NCI-H748 (cell line): Measurements from ENCODE around the gene HTT.
"Not testable (repeated sequence)": the region's sequence is repeated elsewhere in the genome, so short reads cannot be mapped to it uniquely, and the experiment has no call there.

Source experiments
- DNase-seq: peaks from one replicate; lab custom pipeline; 2025; ENCODE audit not compliant: unreplicated experiment; lab: John Stamatoyannopoulos, UW

Gene HTT

GRCh38 chr4:3161044-3161443 lies 86.6 kb downstream of the HTT start:
- not testable (repeated sequence) for DNase-seq

DNA sequence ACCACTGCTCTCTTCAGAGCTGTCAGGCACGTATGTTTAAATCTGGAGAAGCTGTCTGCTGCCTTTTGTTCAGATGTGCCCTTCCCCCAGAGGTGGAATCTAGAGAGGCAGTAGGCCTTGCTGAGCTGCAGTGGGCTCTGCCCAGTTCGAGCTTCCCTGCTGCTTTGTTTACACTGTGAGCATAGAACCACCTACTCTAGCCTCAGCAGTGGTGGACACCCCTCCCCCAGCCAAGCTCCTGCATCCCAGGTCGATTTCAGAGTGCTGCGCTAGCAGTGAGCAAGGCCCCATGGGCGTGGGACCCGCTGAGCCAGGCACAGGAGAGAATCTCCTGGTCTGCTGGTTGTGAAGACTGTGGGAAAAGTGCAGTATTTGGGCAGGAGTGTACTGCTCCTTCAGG lies 92.0 kb downstream of the HTT start:
- DNase-seq: not testable (repeated sequence)

- DNase-seq: no peak
Measured at GRCh38 chr4:3168029-3168428, 93.5 kb downstream of the HTT start.

DNA sequence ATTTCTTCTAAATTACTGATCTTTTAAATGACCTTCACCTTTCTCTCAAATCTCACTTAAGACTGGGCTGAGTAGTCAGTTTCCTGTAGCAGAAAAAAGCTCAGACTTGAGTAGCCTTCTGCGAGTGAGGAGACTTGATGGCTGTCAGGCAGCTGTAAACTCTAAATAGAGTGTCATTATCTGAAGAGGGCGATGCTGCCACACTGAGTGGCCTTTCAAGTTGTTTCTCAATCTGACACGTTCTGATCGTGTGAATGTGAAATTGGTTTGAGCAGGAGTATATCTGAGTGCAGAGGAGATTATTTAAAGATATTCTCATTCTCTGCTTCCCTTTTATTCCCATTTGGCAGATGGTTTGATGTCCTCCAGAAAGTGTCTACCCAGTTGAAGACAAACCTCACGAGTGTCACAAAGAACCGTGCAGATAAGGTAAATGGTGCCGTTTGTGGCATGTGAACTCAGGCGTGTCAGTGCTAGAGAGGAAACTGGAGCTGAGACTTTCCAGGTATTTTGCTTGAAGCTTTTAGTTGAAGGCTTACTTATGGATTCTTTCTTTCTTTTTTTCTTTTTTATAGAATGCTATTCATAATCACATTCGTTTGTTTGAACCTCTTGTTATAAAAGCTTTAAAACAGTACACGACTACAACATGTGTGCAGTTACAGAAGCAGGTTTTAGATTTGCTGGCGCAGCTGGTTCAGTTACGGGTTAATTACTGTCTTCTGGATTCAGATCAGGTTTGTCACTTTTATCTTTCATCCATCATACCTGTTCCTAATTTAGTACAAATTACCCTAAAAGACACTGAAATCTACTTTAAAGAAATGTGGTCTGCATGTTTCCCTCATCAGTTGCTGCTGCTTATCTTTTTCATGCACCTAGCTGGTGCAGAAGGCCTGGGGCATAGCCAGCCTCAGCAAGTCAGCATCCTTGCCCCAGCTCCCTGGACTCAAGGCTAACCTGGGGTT lies 100.2 kb downstream of the HTT start:
- no peak for DNase-seq

GRCh38 chr4:3176367-3177229 lies 102.1 kb downstream of the HTT start:
- DNase-seq: no peak

- no peak for DNase-seq
Measured at GRCh38 chr4:3177426-3177825, 102.9 kb downstream of the HTT start.

DNA sequence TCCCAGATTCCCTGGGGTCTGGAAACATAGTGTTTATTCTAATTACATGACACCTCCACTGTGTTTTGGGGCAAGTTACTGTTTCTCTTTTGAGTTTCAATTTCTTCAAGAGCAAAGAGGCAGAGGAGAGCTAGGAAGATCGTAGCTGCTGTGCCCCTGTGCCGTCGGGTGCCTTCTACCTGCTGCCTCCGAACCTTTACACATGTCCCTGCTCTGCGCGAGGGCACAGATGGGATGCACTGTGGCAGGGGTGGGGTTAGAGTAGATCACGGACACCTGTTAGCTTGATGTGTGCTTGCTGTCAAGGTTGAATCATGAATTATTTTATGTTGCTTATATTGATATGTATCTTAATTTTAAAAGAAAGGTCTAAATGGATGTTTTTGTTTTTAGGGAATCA lies 103.4 kb downstream of the HTT start:
- DNase-seq: no peak

DNA sequence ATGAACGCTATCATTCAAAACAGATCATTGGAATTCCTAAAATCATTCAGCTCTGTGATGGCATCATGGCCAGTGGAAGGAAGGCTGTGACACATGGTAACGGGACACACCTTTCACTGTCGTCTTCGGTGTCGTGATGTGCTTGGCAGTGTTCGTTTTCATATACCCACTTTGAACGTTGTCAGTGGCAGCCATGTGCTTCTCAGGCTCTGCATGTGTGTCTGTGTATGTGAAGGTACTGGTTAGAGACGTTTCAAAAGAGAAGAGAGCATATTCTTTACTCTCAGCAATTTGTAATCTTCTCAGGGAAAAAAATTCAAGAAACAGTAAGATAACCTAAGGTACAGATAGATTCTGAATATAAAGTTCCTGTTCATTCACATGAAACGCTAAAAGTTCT lies 103.9 kb downstream of the HTT start:
- DNase-seq: no peak

GRCh38 chr4:3179126-3179706 lies 104.7 kb downstream of the HTT start:
- no peak for DNase-seq

GRCh38 chr4:3183008-3183407 lies 108.5 kb downstream of the HTT start:
- DNase-seq: no peak

DNA sequence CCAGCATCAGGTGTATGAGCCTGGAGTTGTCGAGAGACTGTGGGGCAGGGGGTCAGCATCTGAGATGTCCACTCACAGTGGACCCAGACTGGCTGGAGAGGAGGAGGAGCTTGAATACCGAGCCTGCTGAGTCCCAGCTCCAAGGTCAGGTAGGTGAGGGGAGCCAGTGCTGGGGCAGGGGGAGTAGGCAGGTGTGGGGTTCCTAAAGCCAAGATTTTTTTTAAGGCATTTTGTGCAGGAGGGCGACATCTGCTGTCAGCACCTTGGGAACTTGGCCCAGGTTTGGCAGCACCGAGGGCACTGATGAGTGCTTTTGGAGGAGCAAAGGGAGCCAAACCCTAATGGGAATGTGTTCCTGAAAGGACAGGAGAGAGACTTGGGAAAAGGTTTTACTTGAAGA lies 110.2 kb downstream of the HTT start:
- DNase-seq: no peak

GRCh38 chr4:3186609-3187008 lies 112.1 kb downstream of the HTT start:
- no peak for DNase-seq

GRCh38 chr4:3188118-3188517 lies 113.6 kb downstream of the HTT start:
- DNase-seq: no peak

- no peak for DNase-seq
Measured at GRCh38 chr4:3189459-3189858, 115.0 kb downstream of the HTT start.

- DNase-seq: no peak
Measured at GRCh38 chr4:3190549-3190948, 116.1 kb downstream of the HTT start.

GRCh38 chr4:3192188-3192587 lies 117.7 kb downstream of the HTT start:
- DNase-seq: no peak

DNA sequence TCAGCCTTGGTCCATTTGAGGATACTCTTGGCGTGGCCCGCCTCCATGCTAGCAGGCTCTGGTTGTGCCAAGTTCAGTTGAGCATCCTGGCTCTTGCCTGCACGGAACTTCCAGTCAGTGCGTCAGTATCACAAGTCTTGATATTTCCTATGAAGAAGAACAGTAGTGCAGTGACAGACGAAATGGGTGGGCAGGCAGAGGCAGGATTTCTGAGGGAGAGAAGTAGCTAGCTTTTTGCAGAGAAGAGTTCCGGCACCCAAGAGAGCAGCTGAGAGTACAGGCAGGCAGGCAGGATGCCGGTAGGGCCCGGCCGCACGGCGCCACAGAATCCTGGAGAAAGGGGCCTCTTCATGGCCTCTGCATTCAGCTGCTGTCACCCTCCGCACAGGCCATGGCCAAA lies 118.3 kb downstream of the HTT start:
- no peak for DNase-seq

- no peak for DNase-seq
Measured at GRCh38 chr4:3193531-3194203, 119.2 kb downstream of the HTT start.

DNA sequence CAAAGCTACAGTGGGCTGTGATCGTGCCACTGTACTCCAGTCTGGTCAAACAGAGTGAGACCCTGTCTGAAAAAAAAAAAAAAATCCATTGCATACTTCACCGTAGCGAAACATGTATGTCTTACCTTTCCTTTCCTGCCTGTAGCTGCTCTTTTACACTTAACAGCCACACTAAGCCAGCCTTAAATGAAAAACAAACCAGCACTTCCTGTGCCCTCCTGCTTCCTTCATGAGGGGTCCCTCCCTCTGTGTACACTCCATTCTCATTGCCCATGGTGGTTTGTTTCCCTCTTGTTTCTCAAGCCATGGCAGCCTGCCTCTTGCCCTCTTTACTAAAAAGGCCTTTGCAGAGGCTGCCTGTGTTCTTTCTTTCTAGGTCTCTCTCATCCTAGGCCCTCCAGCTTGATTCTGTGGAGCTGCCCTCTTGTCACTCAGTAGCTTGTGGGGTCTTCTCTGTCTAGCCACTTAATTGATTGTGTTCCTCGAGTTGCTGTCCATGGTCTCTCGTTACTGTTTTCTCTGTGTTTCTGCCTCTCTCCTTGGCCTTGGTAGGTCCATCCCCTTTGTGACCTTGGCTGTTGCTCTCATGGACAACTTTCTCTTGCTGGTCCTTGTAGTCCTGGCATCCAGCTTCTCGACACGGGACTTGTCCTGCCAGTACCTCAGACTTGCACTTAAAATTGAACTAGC lies 122.3 kb downstream of the HTT start:
- no peak for DNase-seq

DNA sequence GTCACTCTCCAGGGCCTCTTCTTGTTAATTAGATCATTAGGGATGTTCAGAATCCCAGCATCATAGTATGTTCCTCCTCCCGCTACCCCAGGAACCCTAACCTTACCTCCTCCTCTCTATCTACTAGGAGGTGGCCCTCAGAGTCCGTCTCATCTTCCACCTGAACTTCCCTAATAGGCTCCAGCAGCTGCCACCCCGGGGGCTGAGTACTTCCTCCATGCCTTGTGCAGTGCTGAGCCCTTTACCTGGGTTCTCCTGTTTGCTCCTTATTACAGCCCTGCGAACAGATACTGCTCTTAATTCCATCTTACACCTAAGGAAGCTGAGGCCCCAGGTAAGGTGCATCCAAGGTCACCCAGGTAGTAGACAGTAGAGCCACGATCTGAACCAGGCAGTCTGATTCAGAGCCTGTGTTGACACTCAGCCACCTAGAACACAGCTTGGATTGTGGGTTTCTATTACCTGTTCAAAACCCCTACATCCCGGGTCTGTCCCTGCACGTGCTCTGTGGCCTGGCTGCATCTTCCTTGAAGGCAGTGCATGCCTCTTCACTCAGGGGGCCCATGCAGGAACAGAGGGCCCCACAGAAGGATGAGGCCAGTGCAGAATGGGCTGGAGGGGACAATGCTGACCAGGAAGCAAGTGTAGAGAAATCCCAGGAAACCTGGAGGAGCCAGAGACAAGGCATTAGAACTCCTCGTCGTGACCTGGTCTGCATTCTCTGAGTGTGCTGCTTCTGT lies 123.1 kb downstream of the HTT start:
- no peak for DNase-seq
